ENCODE measurements around the gene MRAS. TPM values are rescaled to one million over a fixed set of nuclear protein-coding genes. Genes with fewer than 3 reads are reported as not detected.

The MRAS gene
- polyA plus RNA-seq, 1 of the 3 experiments (the other 2 are of a cell fraction): 25.0 TPM

DNA sequence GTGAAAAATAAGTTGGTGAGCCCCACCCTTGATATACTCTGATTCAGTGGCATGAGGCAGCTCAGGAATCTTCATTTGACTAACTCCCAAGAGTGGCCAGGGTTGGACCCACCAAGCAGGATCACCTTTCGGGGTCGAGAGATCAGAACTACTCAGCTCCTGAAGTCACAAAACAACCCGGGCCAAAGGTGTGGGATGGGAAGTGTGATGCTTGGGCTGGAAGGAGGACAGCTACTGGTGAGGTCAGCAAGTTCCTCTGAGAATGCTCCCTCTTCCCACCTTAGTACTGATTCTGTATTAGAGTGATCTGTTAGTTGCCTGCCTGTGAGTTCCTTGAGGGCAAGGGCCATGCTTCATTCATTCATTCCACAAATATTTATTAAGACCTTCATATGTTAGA lies 101.1 kb downstream of the MRAS start (continued):
- TF ChIP-seq, protein P1, sequence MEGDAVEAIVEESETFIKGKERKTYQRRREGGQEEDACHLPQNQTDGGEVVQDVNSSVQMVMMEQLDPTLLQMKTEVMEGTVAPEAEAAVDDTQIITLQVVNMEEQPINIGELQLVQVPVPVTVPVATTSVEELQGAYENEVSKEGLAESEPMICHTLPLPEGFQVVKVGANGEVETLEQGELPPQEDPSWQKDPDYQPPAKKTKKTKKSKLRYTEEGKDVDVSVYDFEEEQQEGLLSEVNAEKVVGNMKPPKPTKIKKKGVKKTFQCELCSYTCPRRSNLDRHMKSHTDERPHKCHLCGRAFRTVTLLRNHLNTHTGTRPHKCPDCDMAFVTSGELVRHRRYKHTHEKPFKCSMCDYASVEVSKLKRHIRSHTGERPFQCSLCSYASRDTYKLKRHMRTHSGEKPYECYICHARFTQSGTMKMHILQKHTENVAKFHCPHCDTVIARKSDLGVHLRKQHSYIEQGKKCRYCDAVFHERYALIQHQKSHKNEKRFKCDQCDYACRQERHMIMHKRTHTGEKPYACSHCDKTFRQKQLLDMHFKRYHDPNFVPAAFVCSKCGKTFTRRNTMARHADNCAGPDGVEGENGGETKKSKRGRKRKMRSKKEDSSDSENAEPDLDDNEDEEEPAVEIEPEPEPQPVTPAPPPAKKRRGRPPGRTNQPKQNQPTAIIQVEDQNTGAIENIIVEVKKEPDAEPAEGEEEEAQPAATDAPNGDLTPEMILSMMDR (IDR thresholded peaks at IDR 0.05): no peak
- no peak for TF ChIP-seq RFX5 (IDR thresholded peaks at IDR 0.05; ENCODE audit: low read length)
- TF ChIP-seq NFIC (IDR thresholded peaks at IDR 0.05; ENCODE audit: borderline replicate concordance): no peak
- TF ChIP-seq, protein P2, sequence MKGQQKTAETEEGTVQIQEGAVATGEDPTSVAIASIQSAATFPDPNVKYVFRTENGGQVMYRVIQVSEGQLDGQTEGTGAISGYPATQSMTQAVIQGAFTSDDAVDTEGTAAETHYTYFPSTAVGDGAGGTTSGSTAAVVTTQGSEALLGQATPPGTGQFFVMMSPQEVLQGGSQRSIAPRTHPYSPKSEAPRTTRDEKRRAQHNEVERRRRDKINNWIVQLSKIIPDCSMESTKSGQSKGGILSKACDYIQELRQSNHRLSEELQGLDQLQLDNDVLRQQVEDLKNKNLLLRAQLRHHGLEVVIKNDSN (IDR thresholded peaks at IDR 0.05; ENCODE audit: borderline replicate concordance, low read depth): no peak
- TF ChIP-seq TEAD4 (IDR thresholded peaks at IDR 0.05; ENCODE audit: borderline replicate concordance, insufficient read depth): no peak
- no peak for TF ChIP-seq TAF1 (IDR thresholded peaks at IDR 0.05; ENCODE audit: borderline replicate concordance, low read depth, low read length)
- no peak for TF ChIP-seq GABPA (IDR thresholded peaks at IDR 0.05; ENCODE audit: low read depth)
- TF ChIP-seq, protein P3, sequence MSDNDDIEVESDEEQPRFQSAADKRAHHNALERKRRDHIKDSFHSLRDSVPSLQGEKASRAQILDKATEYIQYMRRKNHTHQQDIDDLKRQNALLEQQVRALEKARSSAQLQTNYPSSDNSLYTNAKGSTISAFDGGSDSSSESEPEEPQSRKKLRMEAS (IDR thresholded peaks at IDR 0.05; ENCODE audit: low read depth): no peak
- TF ChIP-seq, protein P4, sequence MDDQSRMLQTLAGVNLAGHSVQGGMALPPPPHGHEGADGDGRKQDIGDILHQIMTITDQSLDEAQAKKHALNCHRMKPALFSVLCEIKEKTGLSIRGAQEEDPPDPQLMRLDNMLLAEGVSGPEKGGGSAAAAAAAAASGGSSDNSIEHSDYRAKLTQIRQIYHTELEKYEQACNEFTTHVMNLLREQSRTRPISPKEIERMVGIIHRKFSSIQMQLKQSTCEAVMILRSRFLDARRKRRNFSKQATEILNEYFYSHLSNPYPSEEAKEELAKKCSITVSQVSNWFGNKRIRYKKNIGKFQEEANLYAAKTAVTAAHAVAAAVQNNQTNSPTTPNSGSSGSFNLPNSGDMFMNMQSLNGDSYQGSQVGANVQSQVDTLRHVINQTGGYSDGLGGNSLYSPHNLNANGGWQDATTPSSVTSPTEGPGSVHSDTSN (IDR thresholded peaks at IDR 0.05): no peak

DNA sequence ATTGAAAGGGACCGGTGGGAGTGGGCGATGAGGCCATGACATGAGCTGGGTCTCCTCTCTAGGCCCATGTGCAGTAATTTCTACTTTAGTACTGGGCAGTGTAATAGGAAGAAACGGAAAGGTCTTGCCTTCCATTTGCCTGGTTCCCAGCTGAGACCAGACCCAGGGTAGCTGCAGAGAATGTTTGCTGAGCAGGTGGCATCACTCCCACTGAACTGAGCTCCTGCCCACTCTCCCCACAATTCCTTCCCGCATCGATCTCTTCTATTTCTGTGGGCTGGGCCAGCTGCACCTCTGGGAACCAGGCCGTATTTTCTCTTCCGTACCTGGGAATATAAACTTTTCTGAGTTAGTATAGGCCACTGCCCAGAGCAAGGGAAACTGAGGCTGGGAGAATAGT lies 101.8 kb downstream of the MRAS start:
- ChIA-PET POLR2A (no interaction called here), CTCF (interaction anchor here (1.5 kb wide), 1 partner anchor 29 kb away, joined by 5 read pairs; no protein-coding TSS in a partner anchor)
- Histone ChIP-seq H2AFZ (ENCODE audit: low read depth) (no peak overlapping the region), H3K9ac (no peak overlapping the region), H3K27ac (ENCODE audit: low read depth in 2 of 2, low read length in 1 of 2) (no peak overlapping the region), H3K4me2 (no peak overlapping the region), H3F3A (replicated peaks; ENCODE audit: insufficient read depth) (no peaks in the 10 kb centered on the region), H3K4me3 (ENCODE audit: low read depth in 2 of 2, low read length in 1 of 2) (no peak overlapping the region), H3K27me3 (ENCODE audit: insufficient read depth) (no peaks in the 10 kb centered on the region), H3K9me2 (no peaks in the 10 kb centered on the region), H4K20me1 (ENCODE audit: insufficient read depth) (no peaks in the 10 kb centered on the region), H3K4me1 (ENCODE audit: control insufficient read depth in 1 of 2, insufficient read depth in 2 of 2, low read depth in 1 of 2, low read length in 1 of 2) (no peaks in the 10 kb centered on the region), H3K36me3 (replicated peaks in 1 of 2; ENCODE audit: control insufficient read depth in 1 of 2, insufficient read depth in 2 of 2, low read length in 1 of 2) (no peaks in the 10 kb centered on the region), H3K79me2 (ENCODE audit: insufficient read depth) (no peaks in the 10 kb centered on the region), H3K9me3 (no peaks in the 10 kb centered on the region)
- no peak for DNase-seq
- 96% methylated on average over 7 of the region's 7 CpGs for WGBS (ENCODE audit: low lambda C conversion rate)
- no peak for TF ChIP-seq EP300 (IDR thresholded peaks at IDR 0.05; ENCODE audit: borderline replicate concordance in 1 of 2, low read depth in 1 of 2, low read length in 1 of 2)
- TF ChIP-seq TAF1 (IDR thresholded peaks at IDR 0.05; ENCODE audit: borderline replicate concordance, low read depth, low read length): no peak
- TF ChIP-seq TCF12 (IDR thresholded peaks at IDR 0.05): no peak
- no peak for TF ChIP-seq SMC3 (IDR thresholded peaks at IDR 0.05; ENCODE audit: low read depth, low read length)

All from SK-N-SH (cell line).